Measurements from ENCODE around the gene OOSP1. TPM values are rescaled to one million over a fixed set of nuclear protein-coding genes. Genes with fewer than 3 reads are reported as not detected.

Gene OOSP1
- total and polyA plus RNA-seq, 10 of the 15 experiments (the other 5 are each of a cell fraction or from before 2014, with no cell fraction given): not detected

DNA sequence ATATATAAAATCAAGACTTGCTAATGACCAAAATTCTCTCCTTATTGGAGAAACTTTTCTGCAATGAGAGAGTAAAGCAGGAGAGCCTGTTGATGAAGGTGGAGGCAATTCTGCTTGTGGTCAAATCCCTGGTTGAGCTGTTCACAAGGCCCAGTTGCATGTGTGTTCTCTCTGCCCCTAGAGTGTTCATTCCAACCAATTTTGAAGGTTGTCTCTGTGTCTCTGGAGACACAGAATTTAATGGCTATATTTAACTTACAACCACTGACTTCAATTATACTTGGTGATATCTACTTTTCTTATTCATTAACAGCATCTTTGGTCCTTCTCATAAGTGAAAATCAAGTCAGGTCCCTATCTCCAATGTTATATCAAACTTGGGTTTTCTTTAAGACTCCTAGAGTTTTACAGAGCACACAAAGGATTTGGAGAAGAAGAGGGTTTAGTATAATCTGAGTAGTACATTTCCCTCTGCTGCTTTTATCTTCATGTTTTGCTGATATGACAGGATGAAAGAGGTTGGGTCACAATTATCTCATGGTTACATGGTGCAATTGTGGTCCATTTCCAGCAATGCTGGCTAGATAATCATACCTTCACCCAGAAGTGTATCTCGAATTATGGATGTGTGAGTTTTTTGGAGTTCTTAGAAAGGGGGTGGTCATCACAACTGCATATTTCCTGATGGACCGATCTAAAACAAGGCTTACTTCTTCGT lies 29.6 kb downstream of the OOSP1 start:
- no peaks in the 10 kb centered on the region for H4K20me1 ChIP-seq (ENCODE audit: control insufficient read depth, insufficient read depth)
- no peak for DNase-seq (ENCODE audit: low read depth, low spot score)
- no peaks in the 10 kb centered on the region for H3K36me3 ChIP-seq (ENCODE audit: control insufficient read depth in 2 of 2, insufficient read depth in 2 of 2, low read length in 1 of 2)
- ATAC-seq: no peak
- H3K27ac ChIP-seq (ENCODE audit: control insufficient read depth, insufficient read depth): no peak overlapping the region
- no peak overlapping the region for H3K4me2 ChIP-seq (ENCODE audit: control insufficient read depth, insufficient read depth)
- intact Hi-C loops (cut with micrococcal nuclease; ENCODE audit: unreplicated experiment): no loop called here
- H3K9me3 ChIP-seq (replicated peaks; ENCODE audit: control insufficient read depth, insufficient read depth, low read length): no peaks in the 10 kb centered on the region
- TF ChIP-seq, protein P1, sequence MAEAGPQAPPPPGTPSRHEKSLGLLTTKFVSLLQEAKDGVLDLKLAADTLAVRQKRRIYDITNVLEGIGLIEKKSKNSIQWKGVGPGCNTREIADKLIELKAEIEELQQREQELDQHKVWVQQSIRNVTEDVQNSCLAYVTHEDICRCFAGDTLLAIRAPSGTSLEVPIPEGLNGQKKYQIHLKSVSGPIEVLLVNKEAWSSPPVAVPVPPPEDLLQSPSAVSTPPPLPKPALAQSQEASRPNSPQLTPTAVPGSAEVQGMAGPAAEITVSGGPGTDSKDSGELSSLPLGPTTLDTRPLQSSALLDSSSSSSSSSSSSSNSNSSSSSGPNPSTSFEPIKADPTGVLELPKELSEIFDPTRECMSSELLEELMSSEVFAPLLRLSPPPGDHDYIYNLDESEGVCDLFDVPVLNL (IDR thresholded peaks at IDR 0.05; ENCODE audit: low read depth, low read length): no peak
- TF ChIP-seq TCF12 (IDR thresholded peaks at IDR 0.05; ENCODE audit: low read depth, low read length): no peak
- no peak for TF ChIP-seq SREBF1 (IDR thresholded peaks at IDR 0.05; ENCODE audit: low read length)
- TF ChIP-seq HDAC6 (IDR thresholded peaks at IDR 0.05; ENCODE audit: unreplicated experiment): no peak
- no peak for TF ChIP-seq GABPA (IDR thresholded peaks at IDR 0.05; ENCODE audit: low read depth)
- no peak for TF ChIP-seq KLF5 (IDR thresholded peaks at IDR 0.05; ENCODE audit: partially characterized antibody)
- TF ChIP-seq RB1 (IDR thresholded peaks at IDR 0.05; ENCODE audit: borderline replicate concordance): no peak
- no peaks in the 10 kb centered on the region for H3K4me1 ChIP-seq (ENCODE audit: control insufficient read depth, insufficient read depth, low read length)
- no TSS peak for BruUV-seq (replicated peaks)
- POLR2A ChIA-PET: no interaction called here
- CTCF ChIA-PET: no interaction called here
- FAIRE-seq: no peak
- RAD21 ChIA-PET (ENCODE audit: unreplicated experiment): no interaction called here
- no peak overlapping the region for H3K4me3 ChIP-seq
- SMC1A ChIA-PET (ENCODE audit: uncharacterized antibody, unreplicated experiment): no interaction called here
- WGBS (ENCODE audit: insufficient coverage, insufficient replicate concordance, low lambda C conversion rate, missing lambda C conversion rate): 7% methylated on average over 3 of the region's 3 CpGs
- H3K79me2 ChIP-seq (ENCODE audit: control insufficient read depth, insufficient read depth, low read length): no peaks in the 10 kb centered on the region
- H3K27me3 ChIP-seq (replicated peaks in 1 of 2; ENCODE audit: control insufficient read depth in 2 of 2, insufficient read depth in 2 of 2, low read length in 1 of 2): no peaks in the 10 kb centered on the region; a peak in 1 of 4 replicates
- no peak overlapping the region for H3K9ac ChIP-seq (ENCODE audit: control insufficient read depth, insufficient read depth, low read length)
- in situ Hi-C loops (cut with MboI): no loop called here
- no peak overlapping the region for H2AFZ ChIP-seq (ENCODE audit: control insufficient read depth, low read depth, low read length)

DNA sequence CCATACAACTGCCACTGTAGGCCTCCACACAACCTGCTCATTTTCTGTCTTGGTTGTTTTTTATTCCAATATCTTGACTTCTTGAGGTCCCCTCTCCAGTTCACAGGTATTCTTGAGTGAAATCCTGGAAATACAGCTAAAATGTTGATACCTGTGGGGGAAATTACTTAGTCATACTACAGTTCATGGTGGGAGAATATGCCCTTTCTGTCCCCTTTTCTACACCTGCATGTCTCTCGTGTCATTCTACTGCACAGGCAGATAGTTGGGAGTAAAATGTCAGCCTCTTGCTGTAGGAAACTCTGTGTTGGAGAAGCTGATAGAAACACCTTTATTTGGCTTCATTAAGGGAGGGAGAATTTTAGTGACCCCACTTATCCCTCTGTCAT lies 30.2 kb downstream of the OOSP1 start:
- Histone ChIP-seq H3K79me2 (ENCODE audit: control insufficient read depth, insufficient read depth, low read length) (no peaks in the 10 kb centered on the region), H3K27me3 (replicated peaks in 1 of 2; ENCODE audit: control insufficient read depth in 2 of 2, insufficient read depth in 2 of 2, low read length in 1 of 2) (no peaks in the 10 kb centered on the region; a peak in 1 of 4 replicates), H3K4me2 (ENCODE audit: control insufficient read depth, insufficient read depth) (no peak overlapping the region), H4K20me1 (ENCODE audit: control insufficient read depth, insufficient read depth) (no peaks in the 10 kb centered on the region), H3K9ac (ENCODE audit: control insufficient read depth, insufficient read depth, low read length) (no peak overlapping the region), H2AFZ (ENCODE audit: control insufficient read depth, low read depth, low read length) (no peak overlapping the region), H3K9me3 (replicated peaks; ENCODE audit: control insufficient read depth, insufficient read depth, low read length) (no peaks in the 10 kb centered on the region), H3K4me3 (no peak overlapping the region), H3K36me3 (ENCODE audit: control insufficient read depth in 2 of 2, insufficient read depth in 2 of 2, low read length in 1 of 2) (no peaks in the 10 kb centered on the region), H3K4me1 (ENCODE audit: control insufficient read depth, insufficient read depth, low read length) (no peaks in the 10 kb centered on the region), H3K27ac (ENCODE audit: control insufficient read depth, insufficient read depth) (no peak overlapping the region)
- TF ChIP-seq ATF7 (IDR thresholded peaks at IDR 0.05; ENCODE audit: low read depth) (no peak), NFIC (IDR thresholded peaks at IDR 0.05; ENCODE audit: low read depth, low read length) (no peak), BACH1 (IDR thresholded peaks at IDR 0.05; ENCODE audit: borderline replicate concordance) (no peak), CHD4 (IDR thresholded peaks at IDR 0.05) (no peak), NR2C2 (IDR thresholded peaks at IDR 0.05; ENCODE audit: borderline replicate concordance, control insufficient read depth, insufficient read length, low read depth) (no peak), BRCA1 (IDR thresholded peaks at IDR 0.05; ENCODE audit: low read depth, low read length) (no peak), SPI1 (IDR thresholded peaks at IDR 0.05; ENCODE audit: borderline replicate concordance, insufficient read depth, low read depth, low read length) (no peak), IRF3 (IDR thresholded peaks at IDR 0.05) (no peak)
- WGBS (ENCODE audit: insufficient coverage, insufficient replicate concordance, low lambda C conversion rate, missing lambda C conversion rate): 0% methylated on average over 1 of the region's 1 CpG
- ChIA-PET SMC1A (ENCODE audit: uncharacterized antibody, unreplicated experiment) (no interaction called here), POLR2A (no interaction called here), RAD21 (ENCODE audit: unreplicated experiment) (no interaction called here), CTCF (no interaction called here)
- no peak for DNase-seq (ENCODE audit: low read depth, low spot score)
- ATAC-seq: no peak
- BruUV-seq (replicated peaks): no TSS peak
- no peak for FAIRE-seq
- in situ Hi-C loops (cut with MboI) (no loop called here), intact Hi-C loops (cut with micrococcal nuclease; ENCODE audit: unreplicated experiment) (no loop called here)
